HEK293 (cell line): ENCODE results near the gene GUCY1B1.

Experiments used
- CTCF ChIA-PET: fragments of 350-600 bp; formaldehyde crosslinking; extraction: SDS; loops from one replicate; lab custom pipeline; 2021; ENCODE audit warnings: antibody characterized with exemption; lab: Yijun Ruan, JAX
- POLR2A ChIA-PET: fragments of 300-600 bp; formaldehyde crosslinking; extraction: SDS; loops from one replicate; lab custom pipeline; 2020; ENCODE audit warnings: antibody characterized with exemption, inconsistent platforms; lab: Yijun Ruan, JAX
- H3K27ac ChIP-seq: fragments of 200-500 bp; sonication (Bioruptor generic); 2 replicates; pipeline ENCODE4 v1.5.1; 2014; ENCODE audit warnings: low read depth, low read length, control low read depth, inconsistent platforms; ENCODE audit errors: extremely low read depth
- H3K36me3 ChIP-seq, 2 experiments: fragments of 200-500 bp in 1 of 2; sonication (Bioruptor generic) in 1 of 2; 1 replicate in 1 of 2; 2 replicates in 1 of 2; pipeline ENCODE4 v1.5.1; 2014 to 2017; ENCODE audit warnings: inconsistent platforms in 2 of 2, low read length in 2 of 2; ENCODE audit not compliant: control insufficient read depth in 2 of 2, insufficient read depth in 1 of 2
- H3K4me1 ChIP-seq: fragments of 200-500 bp; sonication (Bioruptor generic); 2 replicates; pipeline ENCODE4 v1.5.1; 2014; ENCODE audit warnings: mild to moderate bottlenecking, low read length, inconsistent platforms; ENCODE audit not compliant: control insufficient read depth, insufficient read depth
- H3K4me3 ChIP-seq: 2 replicates; pipeline ENCODE4 v1.5.1; 2011; ENCODE audit warnings: low read depth, mild to moderate bottlenecking, control low read depth, low read length, moderate library complexity
- H3K9me3 ChIP-seq: fragments of 200-500 bp; sonication (Bioruptor generic); 2 replicates; pipeline ENCODE4 v1.5.1; 2014; ENCODE audit warnings: low read depth, low read length, inconsistent platforms; ENCODE audit not compliant: control insufficient read depth, insufficient read depth
- CTCF ChIP-seq: fragments of 450-650 bp; formaldehyde crosslinking; IDR thresholded peaks from 2 replicates; pipeline ENCODE4 v1.5.1; 2016; ENCODE audit warnings: missing biosample characterization, missing genetic modification characterization
- KLF10 ChIP-seq: fragments of 450-650 bp; IDR thresholded peaks from 2 replicates; pipeline ENCODE4 v1.5.1; 2018; ENCODE audit warnings: missing biosample characterization, mild to moderate bottlenecking, missing genetic modification characterization
- KLF8 ChIP-seq: fragments of 450-650 bp; formaldehyde crosslinking; IDR thresholded peaks from 2 replicates; pipeline ENCODE4 v1.5.1; 2016; ENCODE audit warnings: missing biosample characterization, missing genetic modification characterization
- SCRT2 ChIP-seq: fragments of 450-650 bp; formaldehyde crosslinking; IDR thresholded peaks from 2 replicates; pipeline ENCODE4 v1.5.1; 2016; ENCODE audit warnings: missing biosample characterization, missing genetic modification characterization
- SETDB1 ChIP-seq: IDR thresholded peaks from one replicate; pipeline ENCODE4 v1.6.1; 2017; ENCODE audit warnings: mild to moderate bottlenecking, low read length, moderate library complexity, mixed read lengths; ENCODE audit not compliant: insufficient read length
- YY1 ChIP-seq: fragments of 450-650 bp; formaldehyde crosslinking; IDR thresholded peaks from 2 replicates; pipeline ENCODE4 v1.5.1; 2018; ENCODE audit warnings: missing biosample characterization, missing genetic modification characterization
- ZFP3 ChIP-seq: fragments of 450-650 bp; formaldehyde crosslinking; IDR thresholded peaks from 2 replicates; pipeline ENCODE4 v1.5.1; 2016; ENCODE audit warnings: low read depth, missing biosample characterization, missing genetic modification characterization
- ZFP37 ChIP-seq: fragments of 450-650 bp; formaldehyde crosslinking; IDR thresholded peaks from 2 replicates; pipeline ENCODE4 v1.5.1; 2016; ENCODE audit warnings: missing biosample characterization, missing genetic modification characterization
- ZFP69B ChIP-seq: fragments of 450-650 bp; formaldehyde crosslinking; IDR thresholded peaks from 2 replicates; pipeline ENCODE4 v1.5.1; 2016; ENCODE audit warnings: missing biosample characterization, missing genetic modification characterization
- ZNF112 ChIP-seq: fragments of 450-650 bp; formaldehyde crosslinking; IDR thresholded peaks from 2 replicates; pipeline ENCODE4 v1.5.0; 2017; ENCODE audit warnings: missing biosample characterization, missing genetic modification characterization
- ZNF138 ChIP-seq: fragments of 450-650 bp; formaldehyde crosslinking; IDR thresholded peaks from 2 replicates; pipeline ENCODE4 v1.5.1; 2016; ENCODE audit warnings: missing biosample characterization, missing genetic modification characterization, borderline replicate concordance
- ZNF2 ChIP-seq: fragments of 450-650 bp; formaldehyde crosslinking; IDR thresholded peaks from 2 replicates; pipeline ENCODE4 v1.5.1; 2016; ENCODE audit warnings: missing biosample characterization, missing genetic modification characterization
- ZNF221 ChIP-seq: fragments of 450-650 bp; formaldehyde crosslinking; IDR thresholded peaks from 2 replicates; pipeline ENCODE4 v1.5.1; 2017; ENCODE audit warnings: missing biosample characterization, missing genetic modification characterization, borderline replicate concordance
- ZNF24 ChIP-seq: fragments of 450-650 bp; formaldehyde crosslinking; IDR thresholded peaks from 2 replicates; pipeline ENCODE4 v1.5.1; 2016; ENCODE audit warnings: missing biosample characterization, missing genetic modification characterization
- ZNF292 ChIP-seq: fragments of 450-650 bp; formaldehyde crosslinking; IDR thresholded peaks from 2 replicates; pipeline ENCODE4 v1.5.1; 2016; ENCODE audit warnings: low read depth, missing biosample characterization, missing genetic modification characterization, borderline replicate concordance
- ZNF398 ChIP-seq: fragments of 450-650 bp; formaldehyde crosslinking; IDR thresholded peaks from 2 replicates; pipeline ENCODE4 v1.5.1; 2017; ENCODE audit warnings: missing biosample characterization, missing genetic modification characterization
- ZNF433 ChIP-seq: fragments of 450-650 bp; formaldehyde crosslinking; IDR thresholded peaks from 2 replicates; pipeline ENCODE4 v1.5.1; 2016; ENCODE audit warnings: missing biosample characterization, missing genetic modification characterization, low read depth
- ZNF521 ChIP-seq: fragments of 450-650 bp; formaldehyde crosslinking; IDR thresholded peaks from 2 replicates; pipeline ENCODE4 v1.5.1; 2017; ENCODE audit warnings: missing biosample characterization, mild to moderate bottlenecking, missing genetic modification characterization
- ZNF558 ChIP-seq: fragments of 450-650 bp; formaldehyde crosslinking; IDR thresholded peaks from 2 replicates; pipeline ENCODE4 v1.5.1; 2016; ENCODE audit warnings: missing biosample characterization, missing genetic modification characterization
- ZNF629 ChIP-seq: fragments of 450-650 bp; formaldehyde crosslinking; IDR thresholded peaks from 2 replicates; pipeline ENCODE4 v1.5.1; 2017; ENCODE audit warnings: missing biosample characterization, missing genetic modification characterization
- ZNF654 ChIP-seq: fragments of 450-650 bp; formaldehyde crosslinking; IDR thresholded peaks from 2 replicates; pipeline ENCODE4 v1.5.1; 2016; ENCODE audit warnings: low read depth, missing biosample characterization, missing genetic modification characterization
- ZNF707 ChIP-seq: fragments of 450-650 bp; formaldehyde crosslinking; IDR thresholded peaks from 2 replicates; pipeline ENCODE4 v1.5.1; 2016; ENCODE audit warnings: missing biosample characterization, missing genetic modification characterization
- ZSCAN30 ChIP-seq: fragments of 450-650 bp; IDR thresholded peaks from 2 replicates; pipeline ENCODE4 v1.5.1; 2018; ENCODE audit warnings: missing biosample characterization, mild to moderate bottlenecking, missing genetic modification characterization, moderate library complexity
- TF ChIP-seq, protein P1 (sequence below): fragments of 450-650 bp; formaldehyde crosslinking; IDR thresholded peaks from 2 replicates; pipeline ENCODE4 v1.5.1; 2017; ENCODE audit warnings: missing biosample characterization, missing genetic modification characterization

Gene GUCY1B1

GRCh38 chr4:155781249-155781831, 22.5 kb downstream of the GUCY1B1 start (continued):
- TF ChIP-seq ZNF292 (tag by site-specific recombination) (no peak), SETDB1 (no peak)

GRCh38 chr4:155784637-155785036, 25.8 kb downstream of the GUCY1B1 start:
- no peak overlapping the region for H3K4me3 ChIP-seq
- H3K9me3 ChIP-seq: no peaks in the 10 kb centered on the region
- no peak for TF ChIP-seq ZNF433 (tag by site-specific recombination)
- no peak for TF ChIP-seq SCRT2
- TF ChIP-seq KLF10 (tag by site-specific recombination): no peak
- TF ChIP-seq ZNF521 (tag by site-specific recombination): no peak
- no peak for TF ChIP-seq KLF8 (tag by site-specific recombination)
- TF ChIP-seq ZNF112 (tag by site-specific recombination): no peak
- peaks cover 0 to 3% of the 10 kb centered on the region in 2 experiments; a peak in 1 of 3 replicates for H3K36me3 ChIP-seq
- no peak overlapping the region for H3K27ac ChIP-seq
- ChIA-PET POLR2A (no interaction called here), CTCF (no interaction called here)
- no peaks in the 10 kb centered on the region for H3K4me1 ChIP-seq

DNA sequence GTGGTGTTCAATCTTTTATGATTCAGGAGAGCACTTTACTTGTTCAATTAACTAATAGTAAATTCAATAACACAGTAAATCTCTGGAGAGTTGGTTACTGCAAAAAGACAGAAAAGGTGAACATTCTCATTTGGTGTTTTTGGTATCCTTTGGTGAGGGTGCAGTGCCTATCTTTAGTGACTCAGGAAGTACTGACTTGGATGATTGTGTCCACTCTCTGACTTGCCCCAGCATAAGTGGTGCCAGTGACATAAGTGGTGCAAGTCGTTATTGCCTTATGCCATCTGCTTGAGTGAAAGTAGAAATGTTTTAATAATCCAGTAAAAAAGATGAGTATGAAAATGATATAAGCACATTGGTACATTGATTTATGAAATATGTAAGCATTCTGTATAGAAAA, 27.0 kb downstream of the GUCY1B1 start:
- H3K9me3 ChIP-seq: no peaks in the 10 kb centered on the region
- CTCF ChIA-PET: interaction anchor here (0.7 kb wide), 2 partner anchors 16 to 300 kb away, joined by 3 read pairs; no protein-coding TSS in a partner anchor
- POLR2A ChIA-PET: no interaction called here
- TF ChIP-seq ZNF221 (tag by site-specific recombination): no peak
- no peak for TF ChIP-seq ZFP69B
- no peak for TF ChIP-seq ZSCAN30
- TF ChIP-seq ZNF2 (tag by site-specific recombination): no peak
- TF ChIP-seq, protein P1, sequence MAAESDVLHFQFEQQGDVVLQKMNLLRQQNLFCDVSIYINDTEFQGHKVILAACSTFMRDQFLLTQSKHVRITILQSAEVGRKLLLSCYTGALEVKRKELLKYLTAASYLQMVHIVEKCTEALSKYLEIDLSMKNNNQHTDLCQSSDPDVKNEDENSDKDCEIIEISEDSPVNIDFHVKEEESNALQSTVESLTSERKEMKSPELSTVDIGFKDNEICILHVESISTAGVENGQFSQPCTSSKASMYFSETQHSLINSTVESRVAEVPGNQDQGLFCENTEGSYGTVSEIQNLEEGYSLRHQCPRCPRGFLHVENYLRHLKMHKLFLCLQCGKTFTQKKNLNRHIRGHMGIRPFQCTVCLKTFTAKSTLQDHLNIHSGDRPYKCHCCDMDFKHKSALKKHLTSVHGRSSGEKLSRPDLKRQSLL (tag by site-specific recombination): no peak
- no peak for TF ChIP-seq ZNF629 (tag by site-specific recombination)
- TF ChIP-seq ZNF112 (tag by site-specific recombination): no peak
- TF ChIP-seq ZNF138: no peak
- TF ChIP-seq ZNF398 (tag by site-specific recombination): no peak
- no peak for TF ChIP-seq ZNF24
- no peak for TF ChIP-seq ZNF558 (tag by site-specific recombination)
- TF ChIP-seq, all 188 proteins: peak for 0
- no peaks in the 10 kb centered on the region for H3K4me1 ChIP-seq
- H3K27ac ChIP-seq: no peak overlapping the region
- peaks cover 0 to 10% of the 10 kb centered on the region in 2 experiments; a peak in 1 of 3 replicates for H3K36me3 ChIP-seq
- no peak overlapping the region for H3K4me3 ChIP-seq

- no peaks in the 10 kb centered on the region for H3K4me1 ChIP-seq
- POLR2A ChIA-PET: no interaction called here
- CTCF ChIA-PET: interaction anchor here (0.6 to 1.6 kb wide), 30 partner anchors 14 to 980 kb away, joined by 3 to 18 read pairs (median 4); no protein-coding TSS in a partner anchor
These were observed 28.4 kb downstream of the GUCY1B1 start for GRCh38 chr4:155787113-155787710.

More at GRCh38 chr4:155787113-155787710, 28.4 kb downstream of the GUCY1B1 start:
- no peak overlapping the region for H3K27ac ChIP-seq
- TF ChIP-seq YY1 (tag by site-specific recombination) (0 out of 2 replicates have a peak, but pooled peaks have one; percentile 29), ZFP37 (no peak), ZNF707 (tag by site-specific recombination) (no peak), CTCF (0 out of 2 replicates have a peak, but pooled peaks have one; percentile 8), ZFP3 (tag by site-specific recombination) (no peak), SCRT2 (peak; percentile 36; the same call in 1 of the 2 replicates), ZNF654 (tag by site-specific recombination) (peak; percentile 74)
- H3K9me3 ChIP-seq: no peaks in the 10 kb centered on the region
- no peak overlapping the region for H3K4me3 ChIP-seq
- peaks cover 0 to 10% of the 10 kb centered on the region in 2 experiments; a peak in 2 of 3 replicates for H3K36me3 ChIP-seq
